GM12892 (cell line): ENCODE data around the gene KCNMA1.

Source experiments
- DNase-seq: peaks from one replicate; pipeline ENCODE4 v3.0.0; 2011; ENCODE audit not compliant: insufficient read length
- FAIRE-seq: peaks from 2 replicates; lab custom pipeline; 2011; peaks lifted over from hg19 to GRCh38; lab: Jason Lieb, UNC
- POLR2A ChIP-seq: IDR thresholded peaks from 2 replicates; pipeline ENCODE4 v1.6.1; 2011; ENCODE audit warnings: low read depth, low read length, control low read depth
- POLR2AphosphoS5 ChIP-seq: IDR thresholded peaks from 2 replicates; pipeline ENCODE4 v1.6.1; 2011; ENCODE audit warnings: low read depth, low read length, control low read depth
- TAF1 ChIP-seq: IDR thresholded peaks from 2 replicates; pipeline ENCODE4 v1.6.1; 2011; ENCODE audit warnings: low read depth, mild to moderate bottlenecking, control low read depth, low read length, borderline replicate concordance

The KCNMA1 gene

DNA sequence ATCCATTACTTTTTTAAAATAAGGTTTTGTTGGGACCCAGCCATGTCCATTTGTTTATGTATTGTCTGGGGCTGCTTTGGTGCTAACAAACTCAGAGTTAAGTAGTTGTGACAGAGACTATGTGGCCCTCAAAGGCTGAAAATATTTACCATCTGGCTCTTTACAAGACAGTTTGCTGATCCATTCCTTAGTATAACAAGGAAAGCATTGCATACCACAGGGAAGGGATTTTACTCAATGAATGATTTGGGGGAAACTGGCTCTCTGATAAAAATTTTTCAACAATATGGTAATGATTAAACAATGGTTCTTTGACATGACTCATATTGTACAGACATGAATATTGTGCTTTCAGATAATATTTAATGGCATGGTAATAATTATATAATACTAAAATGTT lies 738.1 kb downstream of the KCNMA1 start:
- DNase-seq (no peak), FAIRE-seq (no peak)
- TF ChIP-seq POLR2AphosphoS5 (no peak), TAF1 (no peak), POLR2A (no peak)

GRCh38 chr10:76892766-76893479 lies 744.7 kb downstream of the KCNMA1 start:
- FAIRE-seq (no peak), DNase-seq (no peak)
- TF ChIP-seq TAF1 (no peak), POLR2AphosphoS5 (no peak), POLR2A (no peak)

DNA sequence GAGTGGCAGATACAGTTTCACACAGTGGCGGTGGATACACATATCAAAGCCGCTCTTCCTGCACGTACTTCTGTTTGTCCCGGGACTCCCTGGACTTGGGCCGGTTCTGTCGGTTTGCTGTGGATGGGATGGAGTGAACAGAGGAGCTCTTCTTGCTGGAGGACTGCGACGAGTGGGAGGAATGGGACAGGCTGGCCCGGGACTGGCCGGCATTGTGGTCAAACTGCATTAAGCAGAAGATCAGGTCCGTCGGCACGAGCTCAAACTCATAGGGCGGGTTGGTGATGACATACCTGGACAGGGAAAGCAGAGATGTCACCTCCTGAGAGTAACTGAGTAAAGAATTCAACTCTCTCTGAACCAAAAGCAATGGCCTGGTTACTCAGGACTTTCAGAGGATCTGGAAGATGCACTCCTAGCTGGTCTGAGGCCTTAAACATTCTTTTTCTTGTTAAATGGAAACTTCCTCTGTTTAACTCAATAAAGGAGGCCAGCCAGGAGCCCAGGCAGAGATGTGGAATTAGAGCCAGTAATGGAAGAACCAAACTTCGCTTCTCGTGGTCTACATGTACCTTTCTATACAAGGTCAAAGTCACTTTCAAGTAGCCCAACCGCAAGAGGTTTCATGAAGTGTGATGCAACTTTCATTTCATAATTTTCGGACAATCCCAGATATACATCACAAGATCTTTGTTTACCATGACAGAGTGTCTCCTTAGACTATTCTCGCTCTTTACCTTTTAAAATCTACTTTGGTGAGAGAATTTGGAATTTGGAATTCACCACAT lies 750.2 kb downstream of the KCNMA1 start:
- FAIRE-seq, result peak; percentile 57
- TF ChIP-seq POLR2A (no peak), POLR2AphosphoS5 (no peak), TAF1 (no peak)
- DNase-seq, result no peak

DNA sequence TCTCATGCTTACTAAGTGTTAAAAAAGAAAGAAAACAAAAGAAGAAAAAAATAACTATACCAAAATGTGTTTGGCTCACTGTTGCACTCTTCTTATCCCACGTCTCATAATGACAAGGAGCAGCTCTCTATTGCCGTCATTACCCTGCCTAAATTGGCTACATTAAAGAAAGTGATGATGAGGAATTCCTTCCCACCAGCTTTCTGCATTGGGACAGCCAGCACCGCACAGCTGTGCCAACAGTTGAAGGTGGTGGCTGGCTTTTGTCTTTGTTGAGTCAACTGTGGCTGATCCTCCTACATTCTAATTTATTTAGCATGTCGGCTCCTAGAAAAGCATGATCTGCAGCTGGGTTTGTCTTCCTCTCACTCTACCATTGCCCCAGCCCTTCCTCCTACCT lies 751.8 kb downstream of the KCNMA1 start:
- DNase-seq (no peak), FAIRE-seq (peak; percentile 48)
- TF ChIP-seq TAF1 (no peak), POLR2AphosphoS5 (no peak), POLR2A (no peak)

- TF ChIP-seq TAF1, result no peak
- TF ChIP-seq POLR2AphosphoS5, result no peak
- TF ChIP-seq POLR2A, result no peak
- no peak for FAIRE-seq
- no peak for DNase-seq
Measured at GRCh38 chr10:76884673-76885275, 752.8 kb downstream of the KCNMA1 start.

DNA sequence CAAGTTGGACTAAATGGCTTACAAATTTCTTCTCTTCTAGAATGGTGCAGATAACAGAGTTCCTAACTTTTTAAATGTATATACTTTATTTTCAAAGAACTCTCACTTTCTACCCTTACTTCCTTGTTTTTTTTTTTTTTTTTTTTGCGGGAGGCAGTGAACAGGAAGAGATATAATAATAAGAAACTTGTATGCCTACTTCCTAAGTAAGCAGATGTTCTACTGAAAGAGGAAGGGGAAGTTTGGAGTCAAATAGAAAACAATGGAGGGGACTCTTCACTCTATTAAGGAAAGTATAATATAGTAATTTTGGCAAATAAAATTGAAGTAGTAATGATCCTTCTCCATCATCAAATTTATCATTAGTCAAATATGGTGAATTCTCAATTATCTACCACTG lies 754.0 kb downstream of the KCNMA1 start:
- DNase-seq (no peak), FAIRE-seq (no peak)
- TF ChIP-seq POLR2A, result no peak
- TF ChIP-seq POLR2AphosphoS5, result no peak
- TF ChIP-seq TAF1, result no peak

GRCh38 chr10:76882796-76883195 lies 754.8 kb downstream of the KCNMA1 start:
- DNase-seq, result no peak
- TF ChIP-seq POLR2A (no peak), POLR2AphosphoS5 (no peak), TAF1 (no peak)
- peak; percentile 14 for FAIRE-seq

DNA sequence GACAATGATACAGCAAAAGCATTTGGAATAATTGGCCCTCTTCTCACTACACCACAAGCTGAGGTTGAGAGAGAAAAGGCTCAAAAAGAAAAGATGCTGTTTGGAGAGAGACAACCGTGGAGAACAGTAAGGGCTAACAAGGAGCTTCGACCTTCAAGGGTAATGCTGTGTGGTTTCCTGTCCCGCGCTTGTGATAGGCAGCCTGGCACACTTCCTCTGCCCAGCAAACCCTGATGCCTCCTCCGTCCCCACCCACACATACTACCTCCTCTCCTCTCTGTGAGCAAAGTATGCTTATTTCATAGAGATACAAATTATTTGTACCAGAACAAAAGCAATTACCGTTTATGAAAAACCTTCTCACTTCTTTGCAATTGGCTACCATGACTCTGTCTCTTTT lies 755.4 kb downstream of the KCNMA1 start:
- TF ChIP-seq POLR2A (no peak; the same call in 1 of the 2 replicates), POLR2AphosphoS5 (no peak; the same call in 1 of the 2 replicates), TAF1 (no peak)
- FAIRE-seq (no peak), DNase-seq (no peak)

- peak; percentile 97 for FAIRE-seq
- peak; percentile 14 for DNase-seq
- TF ChIP-seq TAF1 (no peak), POLR2A (peak; percentile 69; the same call in 1 of the 2 replicates), POLR2AphosphoS5 (peak; percentile 59; the same call in 1 of the 2 replicates)
Measured at GRCh38 chr10:76881477-76882220, 756.0 kb downstream of the KCNMA1 start.

DNA sequence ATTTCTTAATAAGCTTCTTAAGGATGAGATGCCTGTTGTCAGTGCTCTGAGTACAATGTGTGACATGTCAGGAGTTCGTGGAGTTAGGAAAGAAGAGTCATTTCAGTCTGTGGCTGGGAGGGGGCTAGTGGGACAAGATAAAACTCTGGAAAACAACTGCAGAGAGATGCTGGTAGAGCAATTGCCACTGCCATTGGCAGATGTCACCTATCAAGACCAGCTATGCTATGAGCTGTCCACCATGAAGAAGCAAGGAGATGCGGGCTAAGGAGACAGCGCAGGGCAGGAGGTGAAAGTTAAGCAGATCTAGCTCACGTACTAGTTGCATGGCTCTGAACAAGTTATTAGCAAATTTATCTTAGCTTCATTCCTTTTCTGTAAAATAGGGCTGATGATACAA lies 756.7 kb downstream of the KCNMA1 start:
- no peak for TF ChIP-seq TAF1
- TF ChIP-seq POLR2A, result no peak
- DNase-seq (no peak), FAIRE-seq (peak; percentile 89)

DNA sequence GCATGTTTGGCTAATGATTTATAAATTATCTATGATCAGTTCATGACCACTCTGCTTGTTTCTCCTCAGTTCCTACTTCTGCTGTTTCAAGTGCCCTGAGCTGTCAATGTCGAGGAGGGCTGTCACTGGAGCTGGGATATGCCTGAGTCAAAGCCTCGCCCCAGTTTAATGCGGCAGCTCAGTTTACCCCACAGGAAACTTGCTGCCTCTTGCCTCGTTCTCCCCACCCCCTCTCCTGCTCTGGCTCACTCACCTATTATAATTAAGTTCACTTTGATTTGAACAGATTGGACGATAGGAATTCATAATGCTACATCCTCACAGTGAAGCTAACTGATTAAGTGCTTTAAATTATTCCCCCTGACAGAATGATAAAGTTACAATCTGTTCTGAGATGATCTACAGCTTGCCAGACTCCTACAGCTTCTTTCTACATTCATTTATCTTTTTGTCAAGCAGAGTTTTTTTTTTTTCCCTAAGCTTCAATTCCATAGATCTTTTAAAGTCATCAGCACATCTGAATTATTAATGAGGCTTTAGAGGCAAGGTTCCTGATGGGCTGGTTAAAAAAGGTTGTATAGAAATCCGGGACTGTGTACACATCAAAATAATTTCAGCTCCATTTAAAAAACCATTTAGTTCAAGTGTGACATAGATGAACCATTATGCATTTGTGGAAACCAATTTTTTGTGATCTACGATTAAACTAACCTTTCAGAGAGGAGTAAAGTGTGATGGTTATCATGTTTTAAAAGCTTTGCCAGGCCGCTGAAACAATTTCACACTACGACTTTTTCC lies 758.3 kb downstream of the KCNMA1 start:
- FAIRE-seq (no peak), DNase-seq (no peak)
- no peak for TF ChIP-seq POLR2AphosphoS5
- no peak for TF ChIP-seq TAF1
- no peak for TF ChIP-seq POLR2A
